Measurements from ENCODE around the gene RNF38.
"Not testable (repeated sequence)": the region's sequence is repeated elsewhere in the genome, so short reads cannot be mapped to it uniquely, and the experiment has no call there.

The RNF38 gene

GRCh38 chr9:36337865-36338264 is 62.2 kb downstream of the RNF38 start:
- FAIRE-seq (no peak), DNase-seq (ENCODE audit: extremely low spot score, insufficient read length, low read depth) (no peak)

DNA sequence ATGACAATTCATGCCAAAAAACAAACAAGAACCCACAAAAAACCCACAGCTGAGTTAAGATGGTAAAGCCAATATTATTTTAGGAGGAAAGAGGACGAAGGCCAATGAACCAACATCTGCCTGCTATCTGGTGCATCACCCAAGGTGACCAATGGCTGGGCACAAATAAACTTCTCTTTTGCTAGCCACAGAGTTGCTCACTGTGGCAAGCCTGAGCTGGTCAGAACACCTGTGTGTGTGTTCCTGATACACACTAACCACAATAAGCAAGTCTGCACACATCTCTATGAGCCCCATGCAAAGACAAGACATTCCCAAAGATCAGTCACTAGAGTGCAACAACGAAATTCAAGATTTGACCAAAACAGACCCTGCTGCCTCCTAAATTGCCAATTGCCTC is 63.1 kb downstream of the RNF38 start:
- no peak for DNase-seq (ENCODE audit: extremely low spot score, insufficient read length, low read depth)
- no peak for FAIRE-seq

GRCh38 chr9:36336131-36336907 is 63.8 kb downstream of the RNF38 start:
- FAIRE-seq (no peak), DNase-seq (ENCODE audit: extremely low spot score, insufficient read length, low read depth) (no peak)

DNA sequence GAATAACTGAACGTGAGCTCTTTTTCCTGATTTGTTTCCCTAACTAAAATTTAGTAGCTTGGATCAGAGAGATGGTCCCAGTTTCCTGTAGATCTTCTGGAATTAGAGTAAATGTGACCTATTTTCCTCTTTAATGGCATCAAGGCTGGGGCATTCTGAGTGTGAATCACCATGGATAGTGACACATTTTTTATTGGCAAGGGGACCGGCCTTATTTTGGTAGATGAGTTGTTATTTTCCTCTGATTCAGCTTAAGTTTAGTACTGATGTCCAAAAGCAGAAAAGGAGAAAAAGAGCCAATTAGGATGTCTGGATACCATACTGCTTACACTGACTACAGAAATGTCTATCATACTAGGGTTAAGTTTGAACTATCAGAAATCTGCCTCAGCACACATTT is 68.1 kb downstream of the RNF38 start:
- FAIRE-seq (no peak), DNase-seq (ENCODE audit: extremely low spot score, insufficient read length, low read depth) (no peak)

DNA sequence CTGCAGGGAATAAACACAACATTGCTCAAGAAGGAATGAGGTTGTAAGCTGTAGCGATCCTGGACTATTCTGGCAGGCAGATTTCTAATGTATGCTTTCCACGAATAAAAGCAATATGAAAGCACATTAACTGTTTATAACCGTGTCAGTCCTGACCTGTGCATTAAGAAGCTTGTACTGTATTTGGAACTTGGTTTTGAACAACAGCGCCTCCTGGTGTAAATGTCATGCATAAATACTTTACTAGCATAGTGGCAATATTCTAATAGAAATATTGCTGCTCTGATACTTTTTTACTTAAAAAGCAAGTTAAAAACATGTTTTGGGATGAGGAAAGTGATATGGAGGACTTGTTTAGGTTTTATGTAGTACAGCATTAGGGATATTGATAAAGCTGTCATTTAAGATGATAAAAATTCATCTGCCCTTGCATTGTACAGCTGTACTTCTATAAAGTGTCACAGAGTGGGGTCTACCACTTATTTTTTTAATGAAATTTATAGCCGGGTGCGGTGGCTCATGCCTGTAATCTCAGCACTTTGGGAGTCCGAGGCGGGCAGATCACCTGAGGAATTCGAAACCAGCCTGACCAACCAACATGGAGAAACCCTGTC is 71.2 kb downstream of the RNF38 start:
- DNase-seq (ENCODE audit: extremely low spot score, insufficient read length, low read depth), result peak; percentile 45
- FAIRE-seq, result peak; percentile 61

- no peak for DNase-seq (ENCODE audit: extremely low spot score, insufficient read length, low read depth)
- FAIRE-seq, result no peak
These were observed 74.8 kb downstream of the RNF38 start for GRCh38 chr9:36325081-36325828.

DNA sequence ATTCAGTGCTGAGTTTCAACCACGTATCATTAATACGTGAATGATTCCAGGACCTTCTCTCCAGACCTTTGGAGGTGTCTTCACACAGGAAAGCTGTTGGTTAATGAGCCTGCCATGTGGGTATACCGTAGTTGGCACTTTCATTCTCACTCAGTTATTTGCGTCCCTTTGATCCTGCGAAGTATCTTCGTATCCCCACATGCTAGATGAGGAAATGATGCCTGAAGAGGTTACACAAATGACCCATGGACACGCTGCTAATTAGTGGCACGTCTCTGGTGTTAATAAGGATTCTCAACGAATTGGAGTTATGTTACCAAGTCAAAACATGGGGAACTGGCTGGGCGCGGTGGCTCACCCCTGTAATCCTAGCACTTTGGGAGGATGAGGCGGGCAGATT is 76.1 kb downstream of the RNF38 start:
- FAIRE-seq (no peak), DNase-seq (ENCODE audit: extremely low spot score, insufficient read length, low read depth) (no peak)

GRCh38 chr9:36322462-36322861 is 77.6 kb downstream of the RNF38 start:
- DNase-seq (ENCODE audit: extremely low spot score, insufficient read length, low read depth), result no peak
- FAIRE-seq, result no peak

DNA sequence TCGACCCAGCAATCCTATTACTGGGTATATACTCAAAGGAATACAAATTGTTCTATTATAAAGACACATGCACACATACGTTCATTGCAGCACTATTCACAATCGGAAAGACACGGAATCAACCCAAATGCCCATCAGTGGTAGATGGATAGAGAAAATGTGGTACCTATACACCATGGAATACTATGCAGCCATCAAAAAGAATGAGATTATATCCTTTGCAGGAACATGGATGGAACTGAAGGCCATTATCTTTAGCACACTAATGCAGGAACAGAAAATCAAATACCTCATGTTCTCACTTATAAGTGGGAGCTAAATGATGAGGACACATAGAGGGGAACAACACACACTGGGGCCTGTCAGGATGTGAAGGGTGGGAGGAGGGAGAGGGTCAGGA is 78.2 kb downstream of the RNF38 start:
- not testable (repeated sequence) for DNase-seq (ENCODE audit: extremely low spot score, insufficient read length, low read depth); FAIRE-seq

- DNase-seq (ENCODE audit: extremely low spot score, insufficient read length, low read depth) (no peak), FAIRE-seq (no peak)
These were observed 79.6 kb downstream of the RNF38 start for GRCh38 chr9:36320466-36320865.

- FAIRE-seq (no peak), DNase-seq (ENCODE audit: extremely low spot score, insufficient read length, low read depth) (no peak)
These were observed 80.3 kb downstream of the RNF38 start for GRCh38 chr9:36319806-36320205.

DNA sequence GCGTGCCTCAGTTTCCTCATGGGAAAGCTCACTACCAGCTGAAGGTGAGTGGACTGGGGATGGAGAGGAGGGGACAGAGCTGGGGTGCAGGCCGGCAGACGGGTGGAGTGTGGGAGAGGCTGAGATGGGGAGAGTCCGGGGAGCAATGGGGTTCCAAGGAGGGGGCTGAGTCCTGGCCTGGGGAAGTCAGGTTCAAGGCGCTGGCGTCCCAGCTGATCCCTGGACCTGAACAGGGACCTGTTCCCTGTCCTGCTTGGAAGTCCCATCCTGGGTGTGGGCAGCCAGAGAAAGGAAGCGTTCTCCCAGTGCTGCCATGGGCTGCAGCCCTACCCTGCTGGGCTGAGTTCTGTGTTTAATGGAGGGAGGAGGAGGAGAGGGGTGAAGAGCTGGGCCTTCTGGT is 80.9 kb downstream of the RNF38 start:
- DNase-seq (ENCODE audit: extremely low spot score, insufficient read length, low read depth), result no peak
- FAIRE-seq, result no peak

GRCh38 chr9:36318212-36318802 is 81.8 kb downstream of the RNF38 start:
- DNase-seq (ENCODE audit: extremely low spot score, insufficient read length, low read depth) (no peak), FAIRE-seq (no peak)

GRCh38 chr9:36317766-36318165 is 82.3 kb downstream of the RNF38 start:
- DNase-seq (ENCODE audit: extremely low spot score, insufficient read length, low read depth) (no peak), FAIRE-seq (no peak)

DNA sequence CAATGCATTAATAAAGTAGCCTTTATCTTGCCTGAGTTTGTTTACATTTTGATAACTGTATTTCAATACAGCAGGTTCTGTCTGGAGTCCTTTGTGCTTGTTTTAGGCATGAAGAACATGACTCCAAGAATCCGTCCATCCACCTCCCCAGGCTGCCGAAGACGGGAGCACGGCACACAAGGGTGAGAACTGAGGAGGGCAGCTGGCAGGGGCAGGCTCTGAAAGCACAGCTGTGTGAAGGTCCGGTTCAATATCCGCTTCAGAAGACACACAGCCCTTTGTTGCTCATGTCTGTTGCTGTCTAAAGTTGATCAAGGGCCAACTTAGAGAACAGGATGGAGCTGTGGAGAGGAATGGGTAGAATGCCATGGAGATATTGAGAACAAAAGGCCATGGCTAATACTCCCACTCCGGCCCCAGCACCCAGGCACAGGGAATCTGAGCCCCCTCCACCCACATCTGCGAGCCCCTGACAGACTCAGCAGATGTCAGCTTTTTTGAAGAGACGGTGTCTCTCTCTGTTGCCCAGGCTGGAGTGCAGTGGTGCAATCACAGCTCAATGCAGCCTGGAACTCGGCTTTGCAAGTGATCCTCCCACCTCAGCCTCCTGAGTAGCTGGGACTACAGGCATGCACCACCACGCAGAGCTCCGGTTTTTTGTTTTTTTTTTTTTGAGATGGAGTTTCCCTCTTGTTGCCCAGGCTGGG is 83.3 kb downstream of the RNF38 start:
- FAIRE-seq, result no peak
- DNase-seq (ENCODE audit: extremely low spot score, insufficient read length, low read depth), result no peak

- FAIRE-seq (no peak), DNase-seq (ENCODE audit: extremely low spot score, insufficient read length, low read depth) (no peak)
These were observed 84.0 kb downstream of the RNF38 start for GRCh38 chr9:36316049-36316448.

DNA sequence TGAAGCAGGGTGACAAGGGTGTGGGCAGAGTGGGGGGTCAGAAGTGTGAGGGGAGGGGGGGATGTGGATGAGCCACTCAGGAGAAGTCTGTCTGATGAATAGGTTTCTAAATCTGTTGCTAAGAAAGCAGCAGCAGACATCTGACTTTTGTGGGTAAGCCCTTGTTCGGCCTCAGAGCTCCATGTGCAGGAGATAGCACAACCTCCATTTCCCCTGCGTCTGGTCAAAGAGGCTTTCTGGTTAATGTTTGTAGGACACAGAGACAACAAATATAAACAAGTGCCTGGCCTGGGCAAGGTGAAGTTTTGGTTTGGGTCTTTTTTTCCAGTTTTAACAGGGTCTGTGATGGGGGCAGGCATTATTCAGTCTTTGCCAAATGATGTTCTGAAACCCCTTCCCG is 84.8 kb downstream of the RNF38 start:
- DNase-seq (ENCODE audit: extremely low spot score, insufficient read length, low read depth), result no peak
- no peak for FAIRE-seq

GRCh38 chr9:36314740-36315139 is 85.3 kb downstream of the RNF38 start:
- no peak for FAIRE-seq
- DNase-seq (ENCODE audit: extremely low spot score, insufficient read length, low read depth), result no peak

- DNase-seq (ENCODE audit: extremely low spot score, insufficient read length, low read depth) (no peak), FAIRE-seq (no peak)
These were observed 93.4 kb downstream of the RNF38 start for GRCh38 chr9:36306471-36307306.

Measured in GM18507 (cell line).